Body of pancreas (tissue), 4 donors: ENCODE data around the gene TLN1. TPM values are rescaled to one million over a fixed set of nuclear protein-coding genes. Genes with fewer than 3 reads are reported as not detected.
A peak's percentile ranks its signal among the peaks of the same experiment; 100 is the strongest.

Experiments used
- ATAC-seq: fragments of 150-250 bp; one replicate; pipeline ENCODE4 v1.9.1; 2016
- DNase-seq, 4 donors: peaks; one replicate each; pipeline ENCODE4 v3.0.0-alpha.2; 2019
- H3K27ac ChIP-seq, 4 donors: fragments of 200-600 bp; sonication (generic); 1 replicate in 3 of 4; 2 replicates in 1 of 4; pipeline versions ENCODE4 v1.5.1 to v1.6.1; 2016 to 2019; ENCODE audit warnings: mild to moderate bottlenecking in 1 of 4, mixed read lengths in 1 of 4, moderate library complexity in 1 of 4
- H3K27me3 ChIP-seq, 2 donors: fragments of 200-600 bp; sonication (generic); one replicate each; pipeline ENCODE4 v1.6.0; 2016; ENCODE audit warnings: mild to moderate bottlenecking in 1 of 2
- H3K36me3 ChIP-seq, 2 donors: fragments of 200-600 bp; sonication (generic); replicated peaks in 1 of 2; 2 replicates each; pipeline ENCODE4 v1.5.1; 2016; ENCODE audit warnings: low read depth in 2 of 2; ENCODE audit not compliant: insufficient read depth in 1 of 2
- H3K4me1 ChIP-seq: fragments of 200-600 bp; sonication (generic); one replicate; pipeline ENCODE4 v1.6.0; 2016
- H3K4me3 ChIP-seq, 2 donors: fragments of 200-600 bp; sonication (generic); 1 replicate in 1 of 2; 2 replicates in 1 of 2; pipeline ENCODE4 v1.5.1; 2016 to 2019
- H3K9me3 ChIP-seq, 3 donors: fragments of 200-600 bp; sonication (generic); 1 replicate in 2 of 3; 2 replicates in 1 of 3; pipeline ENCODE4 v1.5.1; 2016
- POLR2A ChIP-seq, 3 donors: fragments of 450-650 bp; IDR thresholded peaks; one replicate each; pipeline ENCODE4 v1.6.1; 2016; ENCODE audit warnings: antibody characterized with exemption in 3 of 3, mild to moderate bottlenecking in 2 of 3
- WGBS, 2 donors: methylation state at CpG; one replicate each; pipeline ENCODE4 v1.1.5; 2017; 5-methylcytosine and 5-hydroxymethylcytosine counted together
- intact Hi-C: fragments of 100-400 bp; cut with DNase I; formaldehyde crosslinking; loops from one replicate; pipeline ENCODE4 v1.15.1; 2023
- total RNA-seq, 2 donors: library from RNA; depleted of rRNA; stranded (reverse); fragments of >200 nt; gene quantifications; one replicate each; pipeline ENCODE4 v1.1.0, GENCODE V29; 2016
- TF ChIP-seq, protein P1 (sequence below), 7 experiments: fragments of 450-650 bp in 4 of 7; fragments of 200-600 bp in 3 of 7; sonication (generic) in 3 of 7; IDR thresholded peaks; one replicate each; pipeline ENCODE4 v1.5.1; 2016 to 2019; ENCODE audit warnings: antibody characterized with exemption in 7 of 7

The TLN1 gene
- total RNA-seq, 2 donors from 2014 or later = 93.7 to 130 TPM

DNA sequence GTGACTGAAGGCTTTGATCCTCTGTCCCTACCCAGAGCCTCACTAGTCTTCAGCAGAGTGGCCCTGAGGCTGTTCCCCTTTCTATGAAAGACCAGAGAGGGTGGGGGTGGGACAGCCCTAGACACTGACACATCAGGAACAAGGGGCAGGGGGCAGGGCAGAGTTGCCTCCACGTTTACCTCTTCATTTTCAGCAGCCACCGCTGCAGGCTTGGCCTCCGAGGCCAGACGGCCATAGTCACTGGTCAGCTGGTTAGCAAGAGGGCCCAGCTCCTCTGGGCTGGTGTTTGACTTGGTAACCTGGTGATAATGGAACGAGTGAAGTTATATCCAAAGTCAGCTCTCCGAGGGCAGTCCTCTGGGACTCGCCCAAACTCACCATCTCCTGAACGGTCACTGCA is 26.6 kb downstream of the TLN1 start:
- H3K9me3 ChIP-seq = no peaks in the 10 kb centered on the region
- TF ChIP-seq, protein P1, sequence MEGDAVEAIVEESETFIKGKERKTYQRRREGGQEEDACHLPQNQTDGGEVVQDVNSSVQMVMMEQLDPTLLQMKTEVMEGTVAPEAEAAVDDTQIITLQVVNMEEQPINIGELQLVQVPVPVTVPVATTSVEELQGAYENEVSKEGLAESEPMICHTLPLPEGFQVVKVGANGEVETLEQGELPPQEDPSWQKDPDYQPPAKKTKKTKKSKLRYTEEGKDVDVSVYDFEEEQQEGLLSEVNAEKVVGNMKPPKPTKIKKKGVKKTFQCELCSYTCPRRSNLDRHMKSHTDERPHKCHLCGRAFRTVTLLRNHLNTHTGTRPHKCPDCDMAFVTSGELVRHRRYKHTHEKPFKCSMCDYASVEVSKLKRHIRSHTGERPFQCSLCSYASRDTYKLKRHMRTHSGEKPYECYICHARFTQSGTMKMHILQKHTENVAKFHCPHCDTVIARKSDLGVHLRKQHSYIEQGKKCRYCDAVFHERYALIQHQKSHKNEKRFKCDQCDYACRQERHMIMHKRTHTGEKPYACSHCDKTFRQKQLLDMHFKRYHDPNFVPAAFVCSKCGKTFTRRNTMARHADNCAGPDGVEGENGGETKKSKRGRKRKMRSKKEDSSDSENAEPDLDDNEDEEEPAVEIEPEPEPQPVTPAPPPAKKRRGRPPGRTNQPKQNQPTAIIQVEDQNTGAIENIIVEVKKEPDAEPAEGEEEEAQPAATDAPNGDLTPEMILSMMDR (IDR thresholded peaks at IDR 0.05) = no peak
- TF ChIP-seq POLR2A (IDR thresholded peaks at IDR 0.05) = no peak
- DNase-seq (no peak), ATAC-seq (no peak)
- peaks cover 37 to 72% of the 10 kb centered on the region in 2 donors for H3K36me3 ChIP-seq
- intact Hi-C loops = no loop called here
- H3K4me1 ChIP-seq = no peaks in the 10 kb centered on the region
- WGBS, 2 donors = 83 to 87% methylated on average over 1 to 8 of the region's 8 CpGs
- no peaks in the 10 kb centered on the region for H3K27me3 ChIP-seq
- no peak overlapping the region for H3K4me3 ChIP-seq
- H3K27ac ChIP-seq = no peak overlapping the region

DNA sequence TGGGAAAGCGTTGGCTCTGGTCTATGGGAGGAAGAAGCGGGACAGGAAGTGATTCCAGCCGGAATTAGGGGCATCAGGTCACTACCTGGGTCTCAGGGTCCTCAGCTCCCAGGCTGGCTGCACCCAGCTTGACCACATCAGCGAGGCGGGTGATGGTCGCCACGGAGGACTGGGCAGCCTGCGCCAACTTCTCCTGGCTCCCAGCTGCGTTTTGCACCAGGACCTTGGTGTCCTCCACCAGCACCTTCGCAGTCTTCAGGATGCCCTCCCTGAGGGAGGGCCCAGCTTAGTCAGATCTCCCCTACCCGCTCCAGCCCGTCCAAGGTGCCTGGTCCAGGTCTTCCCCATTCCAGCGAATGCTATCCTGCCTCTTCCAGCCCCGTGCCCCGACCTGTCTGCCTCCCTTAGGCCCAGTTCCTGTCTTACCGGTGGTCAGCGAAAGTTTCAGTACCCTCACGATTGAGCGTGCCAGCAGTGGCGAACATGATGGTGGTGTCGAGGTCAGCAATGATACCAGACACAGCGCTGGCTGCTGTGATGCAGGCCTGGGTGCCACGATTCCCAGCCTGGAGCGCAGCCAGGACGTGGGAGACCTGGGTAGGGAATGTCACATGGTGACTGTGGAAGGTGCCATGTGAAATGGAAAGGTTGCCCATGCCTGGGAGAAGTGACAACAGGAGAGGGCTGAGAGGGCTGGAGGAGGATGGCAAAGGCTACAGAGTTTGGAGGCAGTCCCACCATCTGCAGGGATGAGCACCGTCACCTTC is 27.9 kb downstream of the TLN1 start:
- DNase-seq = no peak
- no peaks in the 10 kb centered on the region for H3K9me3 ChIP-seq
- H3K27me3 ChIP-seq = no peaks in the 10 kb centered on the region
- no peaks in the 10 kb centered on the region for H3K4me1 ChIP-seq
- no peak overlapping the region for H3K27ac ChIP-seq
- WGBS, 2 donors = 95 to 96% methylated on average over 22 to 26 of the region's 26 CpGs
- H3K36me3 ChIP-seq = peaks cover 50 to 81% of the 10 kb centered on the region in 2 donors
- no peak for TF ChIP-seq POLR2A (IDR thresholded peaks at IDR 0.05)
- TF ChIP-seq, protein P1 (IDR thresholded peaks at IDR 0.05) = no peak
- intact Hi-C loops = no loop called here
- H3K4me3 ChIP-seq = no peak overlapping the region
- ATAC-seq = no peak

- DNase-seq = no peak
- 94 to 96% methylated on average over 7 of the region's 7 CpGs for WGBS, 2 donors
- no peaks in the 10 kb centered on the region for H3K9me3 ChIP-seq
- no peak overlapping the region for H3K4me3 ChIP-seq
- no peak for ATAC-seq
- intact Hi-C loops = no loop called here
- no peak for TF ChIP-seq POLR2A (IDR thresholded peaks at IDR 0.05)
- TF ChIP-seq, protein P1 (IDR thresholded peaks at IDR 0.05) = no peak
- H3K4me1 ChIP-seq = no peaks in the 10 kb centered on the region
- H3K27ac ChIP-seq = no peak overlapping the region
- H3K27me3 ChIP-seq = no peaks in the 10 kb centered on the region
- peaks cover 50 to 84% of the 10 kb centered on the region in 2 donors for H3K36me3 ChIP-seq
These were observed 29.3 kb downstream of the TLN1 start for GRCh38 chr9:35702696-35703095.

GRCh38 chr9:35700942-35701341 is 31.1 kb downstream of the TLN1 start:
- DNase-seq (no peak), ATAC-seq (no peak)
- Histone ChIP-seq H3K4me1 (peaks cover 16% of the 10 kb centered on the region), H3K4me3 (no peak overlapping the region), H3K36me3 (peaks cover 40 to 70% of the 10 kb centered on the region in 2 donors), H3K27me3 (no peaks in the 10 kb centered on the region), H3K27ac (no peak overlapping the region), H3K9me3 (no peaks in the 10 kb centered on the region)
- no peak for TF ChIP-seq POLR2A (IDR thresholded peaks at IDR 0.05)
- TF ChIP-seq, protein P1 (IDR thresholded peaks at IDR 0.05) = no peak
- intact Hi-C loops = no loop called here

GRCh38 chr9:35700031-35700430 is 32.0 kb downstream of the TLN1 start:
- TF ChIP-seq POLR2A (IDR thresholded peaks at IDR 0.05) = no peak
- TF ChIP-seq, protein P1 (IDR thresholded peaks at IDR 0.05) = no peak
- Histone ChIP-seq H3K27ac (peak overlapping the region in 1 of 4 donors; percentile 16), H3K4me3 (no peak overlapping the region), H3K27me3 (no peaks in the 10 kb centered on the region), H3K9me3 (no peaks in the 10 kb centered on the region), H3K36me3 (peaks cover 40 to 61% of the 10 kb centered on the region in 2 donors), H3K4me1 (peaks cover 25% of the 10 kb centered on the region)
- intact Hi-C loops = no loop called here
- ATAC-seq = no peak
- DNase-seq = peak in 2 of 4 donors; percentile 34 to 65
- 53 to 59% methylated on average over 11 of the region's 11 CpGs for WGBS, 2 donors
